H1 (cell line): ENCODE data around the gene PPIF. TPM values are rescaled to one million over a fixed set of nuclear protein-coding genes. Genes with fewer than 3 reads are reported as not detected.

ENCODE experiments used
- CTCF ChIA-PET: fragments of 300-600 bp; sonication (Branson Sonifier 250); formaldehyde crosslinking; loops from one replicate; lab custom pipeline; 2021; ENCODE audit not compliant: partially characterized antibody; lab: Charles Lee
- POLR2A ChIA-PET: fragments of 300-600 bp; sonication (Branson Sonifier 250); formaldehyde crosslinking; loops from one replicate; lab custom pipeline; 2021; ENCODE audit warnings: inconsistent platforms; ENCODE audit not compliant: partially characterized antibody; lab: Charles Lee
- DNase-seq, 2 experiments: peaks; one replicate each; pipeline versions ENCODE4 v3.0.0 to v3.0.0-alpha.2; 2010 to 2022; ENCODE audit warnings: low spot score in 2 of 2, low read depth in 1 of 2, mixed read lengths in 1 of 2
- FAIRE-seq: peaks from 2 replicates; lab custom pipeline; 2011; peaks lifted over from hg19 to GRCh38; lab: Jason Lieb, UNC
- H2AFZ ChIP-seq: 2 replicates; pipeline ENCODE4 v1.8.1; 2012; ENCODE audit warnings: low read length, inconsistent platforms
- H2AK5ac ChIP-seq: 2 replicates; pipeline ENCODE4 v1.6.1; 2013; ENCODE audit warnings: low read depth, low read length
- H2BK120ac ChIP-seq: replicated peaks from 2 replicates; pipeline ENCODE3; 2013; ENCODE audit warnings: low read depth, low read length, inconsistent platforms
- H2BK12ac ChIP-seq: 2 replicates; pipeline ENCODE4 v1.6.1; 2013; ENCODE audit warnings: low read depth, low read length
- H2BK15ac ChIP-seq: 2 replicates; pipeline ENCODE4 v1.6.1; 2013; ENCODE audit warnings: low read length
- H2BK20ac ChIP-seq: 2 replicates; pipeline ENCODE4 v1.6.1; 2013; ENCODE audit warnings: low read length
- H2BK5ac ChIP-seq: 2 replicates; pipeline ENCODE4 v1.6.1; 2013; ENCODE audit warnings: low read depth, low read length
- H3K14ac ChIP-seq: 2 replicates; pipeline ENCODE4 v1.6.1; 2013; ENCODE audit warnings: inconsistent platforms; ENCODE audit not compliant: insufficient read length
- H3K18ac ChIP-seq: 2 replicates; pipeline ENCODE4 v1.6.1; 2013; ENCODE audit warnings: low read length; ENCODE audit errors: extremely low read depth
- H3K23ac ChIP-seq: 2 replicates; pipeline ENCODE4 v1.6.1; 2013; ENCODE audit warnings: inconsistent platforms; ENCODE audit not compliant: insufficient read length
- H3K23me2 ChIP-seq: 2 replicates; pipeline ENCODE4 v1.6.1; 2013; ENCODE audit warnings: low read depth, low read length
- H3K27ac ChIP-seq: 2 replicates; pipeline ENCODE4 v1.6.1; 2011; ENCODE audit warnings: low read depth, low read length, inconsistent platforms
- H3K27me3 ChIP-seq, 4 experiments: replicated peaks in 1 of 4; 1 replicate in 1 of 4; 2 replicates in 3 of 4; pipeline versions ENCODE4 v1.6.1 to v1.8.1; 2011 to 2013; ENCODE audit warnings: low read length in 3 of 4, mild to moderate bottlenecking in 3 of 4, inconsistent platforms in 2 of 4, mixed read lengths in 2 of 4, moderate library complexity in 1 of 4; ENCODE audit not compliant: control insufficient read depth in 3 of 4, insufficient read depth in 3 of 4; ENCODE audit errors: extremely low read depth in 1 of 4
- H3K36me3 ChIP-seq, 4 experiments: 2 replicates each; pipeline versions ENCODE4 v1.6.1 to v1.8.1; 2011 to 2013; ENCODE audit warnings: mild to moderate bottlenecking in 4 of 4, low read length in 3 of 4, moderate library complexity in 2 of 4, control low read depth in 1 of 4, inconsistent platforms in 1 of 4; ENCODE audit not compliant: insufficient read depth in 4 of 4, control insufficient read depth in 2 of 4
- H3K4ac ChIP-seq: replicated peaks from 2 replicates; pipeline ENCODE3; 2013; ENCODE audit warnings: low read length, low read depth, mixed read lengths, inconsistent platforms; ENCODE audit not compliant: insufficient read length
- H3K4me1 ChIP-seq, 4 experiments: replicated peaks in 1 of 4; 1 replicate in 1 of 4; 2 replicates in 3 of 4; pipeline versions ENCODE4 v1.6.1 to v1.8.1; 2011 to 2013; ENCODE audit warnings: low read length in 3 of 4, inconsistent platforms in 2 of 4, mixed read lengths in 1 of 4; ENCODE audit not compliant: insufficient read depth in 4 of 4, control insufficient read depth in 3 of 4
- H3K4me2 ChIP-seq, 2 experiments: 2 replicates each; pipeline versions ENCODE4 v1.6.1 to v1.8.1; 2011 to 2013; ENCODE audit warnings: low read depth in 2 of 2, low read length in 2 of 2, control low read depth in 1 of 2, inconsistent platforms in 1 of 2, mild to moderate bottlenecking in 1 of 2; ENCODE audit not compliant: insufficient read depth in 1 of 2
- H3K4me3 ChIP-seq, 4 experiments: fragments of 200-600, 300-600 bp in 1 of 4; sonication (generic), shearing (Covaris generic), sonication (Bioruptor Twin) in 1 of 4; 2 replicates each; pipeline versions ENCODE4 v1.5.1 to v1.8.1; 2011 to 2016; ENCODE audit warnings: low read length in 4 of 4, low read depth in 3 of 4, control low read depth in 2 of 4, inconsistent platforms in 2 of 4, mild to moderate bottlenecking in 2 of 4, mixed read lengths in 1 of 4, moderate library complexity in 1 of 4; ENCODE audit not compliant: insufficient read depth in 2 of 4; ENCODE audit errors: extremely low read depth in 1 of 4
- H3K56ac ChIP-seq: replicated peaks from 2 replicates; pipeline ENCODE3; 2013; ENCODE audit warnings: low read depth, mild to moderate bottlenecking, mixed read lengths, low read length, inconsistent platforms; ENCODE audit not compliant: insufficient read length
- H3K79me1 ChIP-seq: 2 replicates; pipeline ENCODE4 v1.6.1; 2013; ENCODE audit warnings: low read depth, low read length, control low read depth
- H3K79me2 ChIP-seq, 2 experiments: 2 replicates each; pipeline versions ENCODE4 v1.6.1 to v1.8.1; 2012 to 2013; ENCODE audit warnings: low read length in 2 of 2, mild to moderate bottlenecking in 2 of 2, inconsistent platforms in 1 of 2; ENCODE audit not compliant: insufficient read depth in 2 of 2, control insufficient read depth in 1 of 2
- H3K9ac ChIP-seq, 4 experiments: replicated peaks in 1 of 4; 1 replicate in 1 of 4; 2 replicates in 3 of 4; pipeline versions ENCODE4 v1.6.1 to v1.8.1; 2011 to 2013; ENCODE audit warnings: low read depth in 3 of 4, low read length in 3 of 4, control low read depth in 2 of 4, mild to moderate bottlenecking in 2 of 4, moderate library complexity in 2 of 4, inconsistent platforms in 1 of 4; ENCODE audit errors: extremely low read depth in 1 of 4
- H3K9me3 ChIP-seq, 2 experiments: 2 replicates each; pipeline versions ENCODE4 v1.6.1 to v1.8.1; 2012 to 2013; ENCODE audit warnings: mild to moderate bottlenecking in 2 of 2, moderate library complexity in 2 of 2, control low read depth in 1 of 2, inconsistent platforms in 1 of 2, low read depth in 1 of 2, low read length in 1 of 2, mixed read lengths in 1 of 2; ENCODE audit not compliant: insufficient read depth in 2 of 2
- H4K20me1 ChIP-seq, 2 experiments: replicated peaks in 1 of 2; 2 replicates each; pipeline versions ENCODE3 to v1.8.1; 2011 to 2013; ENCODE audit warnings: inconsistent platforms in 2 of 2, low read length in 2 of 2, mild to moderate bottlenecking in 1 of 2; ENCODE audit not compliant: insufficient read depth in 2 of 2, control insufficient read depth in 1 of 2
- H4K5ac ChIP-seq: 2 replicates; pipeline ENCODE4 v1.6.1; 2013; ENCODE audit warnings: low read length, low read depth, mixed read lengths, inconsistent platforms; ENCODE audit not compliant: insufficient read length
- H4K8ac ChIP-seq: 2 replicates; pipeline ENCODE4 v1.8.0; 2013; ENCODE audit warnings: mild to moderate bottlenecking, moderate library complexity, low read length, inconsistent platforms; ENCODE audit not compliant: insufficient read depth; ENCODE audit errors: extremely low read depth
- H4K91ac ChIP-seq: replicated peaks from 2 replicates; pipeline ENCODE3; 2013; ENCODE audit warnings: low read length, mixed read lengths, inconsistent platforms; ENCODE audit not compliant: insufficient read length
- CHD2 ChIP-seq: IDR thresholded peaks from 2 replicates; pipeline ENCODE4 v1.6.1; 2012; ENCODE audit warnings: low read length, improper control_type of control experiment
- CTBP2 ChIP-seq: IDR thresholded peaks from 2 replicates; pipeline ENCODE4 v1.7.0; 2011; ENCODE audit warnings: borderline replicate concordance, mild to moderate bottlenecking, moderate library complexity, mixed read lengths, low read length; ENCODE audit not compliant: insufficient read depth, insufficient read length
- E2F6 ChIP-seq: IDR thresholded peaks from 2 replicates; pipeline ENCODE4 v1.6.1; 2012; ENCODE audit warnings: inconsistent platforms
- JUN ChIP-seq: IDR thresholded peaks from 2 replicates; pipeline ENCODE4 v1.6.1; 2011; ENCODE audit warnings: low read depth, mild to moderate bottlenecking, improper control_type of control experiment, low read length
- KDM5A ChIP-seq: fragments of 200-600 bp; IDR thresholded peaks from 2 replicates; pipeline ENCODE4 v1.7.1; 2012; ENCODE audit warnings: mild to moderate bottlenecking, low read length, inconsistent platforms, mixed read lengths
- NRF1 ChIP-seq: IDR thresholded peaks from 2 replicates; pipeline ENCODE4 v1.6.1; 2011; ENCODE audit warnings: mild to moderate bottlenecking, low read depth, low read length, improper control_type of control experiment
- PHF8 ChIP-seq: fragments of 200-600 bp; sonication (generic); conservative IDR thresholded peaks from 2 replicates; pipeline ENCODE4 v1.7.1; 2012; ENCODE audit warnings: low read depth, mild to moderate bottlenecking, inconsistent platforms, low read length, moderate library complexity
- POLR2AphosphoS5 ChIP-seq: IDR thresholded peaks from 2 replicates; pipeline ENCODE4 v1.6.1; 2011; ENCODE audit warnings: low read depth, low read length
- RXRA ChIP-seq: IDR thresholded peaks from 2 replicates; pipeline ENCODE4 v1.6.1; 2011; ENCODE audit warnings: low read depth, mild to moderate bottlenecking, low read length, moderate library complexity; ENCODE audit not compliant: insufficient read depth
- SP2 ChIP-seq: IDR thresholded peaks from 2 replicates; pipeline ENCODE4 v1.6.1; 2012; ENCODE audit warnings: mild to moderate bottlenecking, low read length, inconsistent platforms
- WGBS, 2 experiments: shearing (Covaris generic) in 1 of 2; methylation state at CpG; one replicate each; pipeline versions ENCODE4 v1.1.6 to v1.1.7; 2013 to 2015; ENCODE audit warnings: low lambda C conversion rate in 2 of 2, mixed read lengths in 2 of 2, inconsistent platforms in 1 of 2, low coverage in 1 of 2, missing lambda C conversion rate in 1 of 2; ENCODE audit not compliant: insufficient replicate concordance in 2 of 2, insufficient coverage in 1 of 2, insufficient read length in 1 of 2; ENCODE audit errors: extremely low coverage in 1 of 2, missing lambda C conversion rate in 1 of 2; 5-methylcytosine and 5-hydroxymethylcytosine counted together
- polyA plus RNA-seq, 7 experiments: library from polyadenylated mRNA; depleted of rRNA in 3 of 7; stranded (reverse) in 5 of 7; unstranded in 2 of 7; fragments of >200 nt in 5 of 7; fragments of 200-250 nt in 2 of 7; gene quantifications; 1 replicate in 5 of 7; 2 replicates in 1 of 7; 4 replicates in 1 of 7; pipeline versions ENCODE4 v1.2.1 to v1.2.3, GENCODE V29; 2011 to 2013; ENCODE audit warnings: missing spikeins in 2 of 7, mixed read lengths in 2 of 7
- total RNA-seq: library from RNA; stranded (reverse); fragmentation: NEBNext Ultra II Directional; extraction: Animal tissue kit (Norgen Biotek cat#: 25700); gene quantifications from 2 replicates; pipeline ENCODE4 v1.2.1, GENCODE V29; 2021
- TF ChIP-seq, protein P1 (sequence below): IDR thresholded peaks from 2 replicates; pipeline ENCODE4 v1.6.1; 2011; ENCODE audit warnings: low read depth, mild to moderate bottlenecking, low read length; ENCODE audit not compliant: insufficient read depth

Gene PPIF
- total and polyA plus RNA-seq, 2 of the 8 experiments (the other 6 are each of a cell fraction or from before 2014, with no cell fraction given), result 70.2 to 77.6 TPM

GRCh38 chr10:79360499-79361342, 13.5 kb downstream of the PPIF start:
- Histone ChIP-seq H3K79me2 (no peaks in the 10 kb centered on the region), H3K4me3 (no peak overlapping the region), H2BK5ac (no peak overlapping the region), H4K8ac (no peak overlapping the region), H3K79me1 (no peaks in the 10 kb centered on the region), H3K9me3 (no peaks in the 10 kb centered on the region; a peak in 1 of 4 replicates), H3K36me3 (peaks cover 0 to 5% (median 0%) of the 10 kb centered on the region in 4 experiments; a peak in 1 of 8 replicates), H2BK120ac (no peak overlapping the region), H3K27ac (no peak overlapping the region), H2BK12ac (no peak overlapping the region), H2AFZ (no peak overlapping the region), H3K4ac (no peak overlapping the region), H2AK5ac (no peak overlapping the region), H3K56ac (no peak overlapping the region), H3K4me2 (no peak overlapping the region), H3K23ac (no peak overlapping the region), H3K27me3 (no peaks in the 10 kb centered on the region), H3K23me2 (no peaks in the 10 kb centered on the region), H4K5ac (no peak overlapping the region), H2BK20ac (no peak overlapping the region), H3K9ac (no peak overlapping the region), H3K18ac (no peak overlapping the region), H3K4me1 (no peaks in the 10 kb centered on the region), H4K91ac (no peak overlapping the region), H4K20me1 (no peaks in the 10 kb centered on the region), H3K14ac (no peak overlapping the region), H2BK15ac (no peak overlapping the region)
- POLR2A ChIA-PET, result interaction anchor here (1.3 kb wide), 1 partner anchor 13 kb away, joined by 3 read pairs; the partner anchor contains the start of gene PPIF
- FAIRE-seq (no peak), DNase-seq (peak in 1 of 2 experiments; percentile 41)
- CTCF ChIA-PET, result interaction anchor here (0.6 to 6.0 kb wide), 5 partner anchors 13 to 349 kb away, joined by 3 to 50 read pairs (median 5); partner anchors contain the start of gene PPIF
- 82% methylated on average over 5 of the region's 5 CpGs; no CpG with 5 or more reads in 1 of the 2 experiments for WGBS, 2 experiments
- TF ChIP-seq CTBP2 (no peak), SP2 (no peak), POLR2AphosphoS5 (no peak), KDM5A (no peak), RXRA (no peak), CHD2 (no peak), PHF8 (no peak), NRF1 (no peak), E2F6 (no peak), JUN (no peak)
- TF ChIP-seq, protein P1, sequence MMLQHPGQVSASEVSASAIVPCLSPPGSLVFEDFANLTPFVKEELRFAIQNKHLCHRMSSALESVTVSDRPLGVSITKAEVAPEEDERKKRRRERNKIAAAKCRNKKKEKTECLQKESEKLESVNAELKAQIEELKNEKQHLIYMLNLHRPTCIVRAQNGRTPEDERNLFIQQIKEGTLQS, result no peak
